A673 (cell line): ENCODE data around the gene NPTN.

Experiments
- CTCF ChIP-seq: fragments of 300-800, 200-600 bp; sonication (generic); conservative IDR thresholded peaks from 2 replicates; pipeline ENCODE4 v1.5.1; 2017; ENCODE audit warnings: low read depth, mild to moderate bottlenecking, antibody characterized with exemption, low read length, moderate library complexity, mixed read lengths
- EZH2 ChIP-seq: fragments of 200-600 bp; sonication (generic); IDR thresholded peaks from 2 replicates; pipeline ENCODE4 v1.6.1; 2017; ENCODE audit warnings: borderline replicate concordance, low read depth, mild to moderate bottlenecking, mixed read lengths, antibody characterized with exemption, low read length; ENCODE audit not compliant: poor library complexity, severe bottlenecking

- TF ChIP-seq CTCF (no peak), EZH2 (no peak)
These were observed 854 bp upstream of the NPTN start for GRCh38 chr15:73633991-73634495.
